GM12891 (cell line): ENCODE data around the gene REX1BD.

Experiments used
- DNase-seq: peaks from one replicate; pipeline ENCODE4 v3.0.0; 2011; ENCODE audit warnings: low spot score; ENCODE audit not compliant: insufficient read length
- FAIRE-seq: peaks from 2 replicates; lab custom pipeline; 2011; peaks lifted over from hg19 to GRCh38; lab: Jason Lieb, UNC
- PAX5 ChIP-seq: IDR thresholded peaks from 2 replicates; pipeline ENCODE4 v1.6.1; 2011; ENCODE audit warnings: low read length, moderate library complexity, mild to moderate bottlenecking; ENCODE audit not compliant: insufficient read depth, severe bottlenecking
- POLR2A ChIP-seq: IDR thresholded peaks from 2 replicates; pipeline ENCODE4 v1.6.1; 2011; ENCODE audit warnings: low read depth, low read length, control low read depth
- POLR2AphosphoS5 ChIP-seq: IDR thresholded peaks from 2 replicates; pipeline ENCODE4 v1.6.1; 2011; ENCODE audit warnings: low read depth, low read length, control low read depth
- POU2F2 ChIP-seq: IDR thresholded peaks from 2 replicates; pipeline ENCODE4 v1.6.1; 2011; ENCODE audit warnings: low read depth, mild to moderate bottlenecking, control low read depth, low read length, moderate library complexity
- SPI1 ChIP-seq: IDR thresholded peaks from 2 replicates; pipeline ENCODE4 v1.6.1; 2011; ENCODE audit warnings: low read depth, low read length, control low read depth
- TAF1 ChIP-seq: IDR thresholded peaks from 2 replicates; pipeline ENCODE4 v1.6.1; 2011; ENCODE audit warnings: low read depth, low read length, control low read depth

REX1BD gene

DNA sequence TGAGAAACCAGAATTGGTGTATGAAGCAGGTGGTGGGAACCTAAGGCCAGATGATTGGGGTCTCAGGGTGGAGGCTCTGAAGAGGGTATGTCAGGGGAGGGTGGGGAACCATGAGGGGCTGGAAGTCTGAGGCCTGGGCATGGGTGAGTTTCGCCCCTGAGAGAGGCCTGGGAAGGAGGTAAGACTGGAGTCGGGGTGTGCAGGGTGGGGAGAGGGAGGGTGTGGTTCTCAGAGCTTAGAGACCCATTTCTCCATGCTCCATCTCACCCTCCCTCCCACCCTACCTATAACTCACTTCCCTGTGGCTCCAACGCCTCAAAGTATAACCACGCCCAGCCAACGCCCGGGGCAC lies 47.2 kb downstream of the REX1BD start:
- no peak for TF ChIP-seq POU2F2
- no peak for TF ChIP-seq POLR2AphosphoS5
- TF ChIP-seq PAX5, result no peak
- TF ChIP-seq POLR2A, result no peak
- TF ChIP-seq SPI1, result no peak
- TF ChIP-seq TAF1, result no peak
- DNase-seq (no peak), FAIRE-seq (no peak)

DNA sequence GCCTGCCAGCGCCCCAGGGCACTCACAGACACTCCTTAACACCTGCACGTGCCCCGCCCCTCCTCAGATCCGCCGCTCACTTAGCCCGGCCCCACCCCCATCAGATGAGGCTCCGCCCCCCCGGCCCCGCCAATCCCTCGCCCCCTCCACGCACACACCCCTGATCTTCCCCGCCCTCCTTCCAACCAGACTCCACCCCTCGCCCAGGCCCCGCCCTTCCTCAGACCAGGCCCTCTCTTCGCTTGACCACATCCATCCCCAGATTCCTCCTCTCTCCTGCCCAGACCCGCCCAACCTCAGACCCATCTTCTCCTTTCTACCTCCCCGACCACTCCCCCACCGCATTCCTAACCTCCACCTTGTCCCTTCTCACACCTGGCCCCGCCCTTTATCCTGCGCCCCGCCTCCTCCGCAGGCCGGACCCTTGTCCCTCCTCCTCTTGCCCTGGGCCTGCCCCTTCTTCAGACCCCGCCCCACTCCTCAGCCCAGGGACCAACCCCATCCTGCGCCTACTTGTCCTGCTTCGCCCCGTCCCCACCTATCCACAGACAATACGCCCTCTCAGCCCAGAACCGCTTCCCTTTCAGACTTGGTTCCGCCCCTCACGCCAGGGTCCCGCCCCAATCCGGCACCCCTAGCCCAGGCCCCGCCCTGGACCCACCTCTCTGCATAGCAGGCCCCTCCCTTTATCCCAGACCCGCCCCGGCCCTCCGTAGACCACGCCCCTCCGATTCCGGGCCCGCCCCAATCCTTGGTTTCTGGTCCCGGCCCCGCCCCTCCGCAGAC lies 47.8 kb downstream of the REX1BD start:
- FAIRE-seq, result peak; percentile 97
- peak; percentile 96 for DNase-seq

DNA sequence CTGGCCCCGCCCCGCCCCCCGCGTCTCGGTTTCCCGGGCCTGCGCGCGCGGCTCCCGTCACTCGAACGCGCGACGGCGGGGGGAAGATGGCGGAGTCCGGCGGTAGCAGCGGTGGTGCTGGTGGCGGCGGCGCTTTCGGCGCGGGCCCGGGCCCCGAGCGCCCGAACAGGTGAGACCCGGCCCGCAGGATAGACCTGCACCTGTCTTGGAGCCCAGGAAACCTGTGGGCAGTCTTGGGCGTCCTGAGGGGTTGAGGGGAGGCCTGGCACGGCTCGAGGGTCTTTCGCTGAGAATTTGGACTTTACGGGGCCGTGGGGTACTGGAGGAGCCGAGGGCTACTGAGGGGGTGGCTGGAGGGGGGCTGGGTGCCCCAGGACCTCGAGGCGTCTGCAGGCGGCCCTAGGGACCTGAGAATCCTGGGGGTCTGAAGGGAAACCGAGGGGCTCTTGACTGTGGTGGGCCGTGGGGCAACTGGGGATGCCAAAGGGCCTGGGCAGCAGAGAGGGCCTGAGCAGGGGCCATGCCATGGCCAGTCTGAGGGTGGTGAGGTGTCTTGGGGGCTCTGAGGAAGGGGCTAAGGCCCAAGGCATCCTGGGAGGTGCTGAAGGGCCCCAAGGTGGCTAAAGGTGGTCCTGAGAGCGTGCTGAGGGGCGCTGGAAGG lies 48.5 kb downstream of the REX1BD start, which contains the start of gene KLHL26:
TSS of gene KLHL26 (plus strand) at position 60 of the 661 bp plus-strand sequence. CDS start at position 87, 27 bp downstream.
- TF ChIP-seq POU2F2 (no peak), TAF1 (peak; percentile 53; the same call in 1 of the 2 replicates), POLR2AphosphoS5 (no peak), PAX5 (no peak), POLR2A (no peak)
- FAIRE-seq (no peak), DNase-seq (no peak)

More for the DNA sequence above, 47.8 kb downstream of the REX1BD start:
- no peak for TF ChIP-seq TAF1
- TF ChIP-seq POU2F2, result no peak
- TF ChIP-seq POLR2A, result no peak
- no peak for TF ChIP-seq SPI1
- no peak for TF ChIP-seq PAX5
- TF ChIP-seq POLR2AphosphoS5, result no peak

DNA sequence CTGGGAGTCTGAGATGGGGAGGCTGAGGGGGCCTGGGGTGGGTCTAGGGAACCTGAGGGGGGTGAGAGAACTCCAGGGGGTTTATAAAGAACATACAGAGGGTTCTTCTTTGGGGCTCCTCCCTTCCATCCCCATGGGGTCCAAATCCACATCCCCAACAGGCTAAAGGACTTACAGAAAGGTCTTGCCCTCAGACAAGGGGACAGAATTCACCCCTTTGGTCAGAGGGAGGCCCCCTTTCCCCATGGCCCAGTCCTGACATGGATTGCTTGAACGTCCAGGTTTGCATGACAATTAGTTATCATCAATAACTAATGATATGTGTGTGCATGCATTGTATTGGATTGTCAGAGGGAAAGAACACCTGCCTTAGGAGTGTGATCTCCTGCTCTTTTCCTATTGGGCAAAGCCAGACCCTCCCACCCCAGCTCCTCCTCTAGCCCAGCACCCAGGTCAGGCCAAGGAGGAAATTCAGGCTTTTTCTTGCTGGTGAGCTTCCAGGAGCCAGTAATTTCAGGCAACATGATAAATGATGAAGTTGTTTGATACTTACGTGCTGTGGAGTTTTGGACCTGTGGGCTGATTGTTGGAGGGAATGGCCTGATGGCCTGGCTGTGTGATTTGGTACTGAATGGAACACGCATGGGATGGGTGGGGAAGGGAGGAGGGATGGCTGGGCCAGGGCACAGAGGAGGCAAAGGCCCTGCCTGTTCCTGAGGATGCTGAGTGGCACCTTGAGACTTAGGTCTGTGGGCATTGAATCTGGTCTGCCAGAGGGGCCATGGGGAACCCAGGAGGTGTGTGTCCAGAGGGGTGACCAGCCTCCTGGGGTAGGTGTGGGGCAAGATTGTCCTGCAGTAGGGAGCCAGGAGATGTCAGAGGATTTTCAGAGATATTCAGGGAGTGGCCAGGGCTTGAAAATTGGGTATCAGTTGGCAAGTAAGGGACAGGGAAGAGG lies 49.4 kb downstream of the REX1BD start:
- FAIRE-seq (peak; percentile 74), DNase-seq (no peak)
- TF ChIP-seq TAF1, result no peak
- TF ChIP-seq POLR2AphosphoS5, result no peak
- TF ChIP-seq PAX5, result no peak
- no peak for TF ChIP-seq POLR2A
- no peak for TF ChIP-seq POU2F2
- no peak for TF ChIP-seq SPI1

DNA sequence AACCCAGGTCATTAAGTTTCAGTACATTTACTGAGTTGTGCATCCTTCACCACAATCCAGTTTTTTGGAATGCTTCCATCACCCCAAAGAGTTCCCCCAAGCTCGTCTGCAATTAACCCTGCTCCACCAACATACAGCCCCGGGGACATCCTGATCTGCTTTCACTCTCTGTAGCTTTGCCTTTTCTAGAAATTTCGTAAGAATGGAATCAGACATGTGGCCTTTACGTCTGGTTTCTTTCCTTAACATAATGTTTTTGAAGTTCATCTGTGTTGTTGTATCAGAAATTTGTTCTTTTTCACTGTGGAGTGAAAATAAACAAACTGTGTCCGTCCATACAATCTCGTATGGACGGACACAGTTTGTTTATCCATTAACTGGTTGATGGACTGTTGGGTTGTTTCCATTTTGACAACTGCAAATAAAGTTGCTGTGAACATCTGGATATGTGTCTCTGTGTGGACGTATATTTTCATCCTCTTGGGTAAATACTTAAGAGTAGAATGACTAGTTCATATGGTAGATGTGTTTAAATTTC lies 51.2 kb downstream of the REX1BD start:
- DNase-seq (no peak), FAIRE-seq (no peak)
- TF ChIP-seq PAX5 (no peak), POU2F2 (no peak), TAF1 (no peak), POLR2AphosphoS5 (no peak), POLR2A (no peak), SPI1 (no peak)
